ENCODE data around the gene KCNQ4.

DNA sequence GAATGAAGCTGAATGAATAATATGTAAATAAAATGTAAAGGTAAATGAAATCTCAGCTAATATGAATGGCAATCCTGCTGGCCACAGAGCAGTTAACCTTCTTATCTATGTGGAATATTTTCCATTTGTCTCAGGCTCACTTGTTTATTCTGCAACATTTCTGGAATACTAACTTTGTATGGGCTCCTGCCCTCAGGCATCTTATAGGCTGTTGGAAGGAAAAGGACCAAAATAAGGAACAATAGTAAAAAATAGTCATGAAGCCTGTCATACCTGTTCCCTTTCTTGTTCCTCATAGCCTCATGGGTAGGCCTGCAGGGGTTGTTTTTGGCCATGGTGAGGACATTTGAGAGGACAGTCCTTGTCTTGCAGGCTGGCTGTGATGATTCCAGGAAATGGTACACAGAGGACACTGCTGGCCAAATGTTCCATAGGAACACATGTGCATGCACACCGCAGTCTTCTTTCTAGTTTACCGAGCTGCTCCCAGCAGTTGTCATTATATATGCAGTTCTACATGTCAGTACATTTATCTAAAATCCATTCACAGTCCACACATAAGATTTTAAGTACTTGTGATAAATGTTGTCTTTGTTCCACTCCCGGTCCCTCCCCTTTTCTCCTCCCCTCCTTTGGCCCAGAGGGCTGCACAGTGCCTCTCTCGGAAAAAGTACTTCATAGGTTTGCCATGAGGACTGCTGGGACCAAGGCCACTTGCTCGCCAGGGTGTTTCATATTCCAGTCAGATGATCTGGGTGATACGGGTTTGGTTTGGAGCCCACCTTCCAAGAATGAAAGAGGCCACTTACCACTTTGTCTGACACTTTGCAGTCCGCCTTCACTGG lies 15.2 kb upstream of the KCNQ4 start:
- TF ChIP-seq, protein P1, sequence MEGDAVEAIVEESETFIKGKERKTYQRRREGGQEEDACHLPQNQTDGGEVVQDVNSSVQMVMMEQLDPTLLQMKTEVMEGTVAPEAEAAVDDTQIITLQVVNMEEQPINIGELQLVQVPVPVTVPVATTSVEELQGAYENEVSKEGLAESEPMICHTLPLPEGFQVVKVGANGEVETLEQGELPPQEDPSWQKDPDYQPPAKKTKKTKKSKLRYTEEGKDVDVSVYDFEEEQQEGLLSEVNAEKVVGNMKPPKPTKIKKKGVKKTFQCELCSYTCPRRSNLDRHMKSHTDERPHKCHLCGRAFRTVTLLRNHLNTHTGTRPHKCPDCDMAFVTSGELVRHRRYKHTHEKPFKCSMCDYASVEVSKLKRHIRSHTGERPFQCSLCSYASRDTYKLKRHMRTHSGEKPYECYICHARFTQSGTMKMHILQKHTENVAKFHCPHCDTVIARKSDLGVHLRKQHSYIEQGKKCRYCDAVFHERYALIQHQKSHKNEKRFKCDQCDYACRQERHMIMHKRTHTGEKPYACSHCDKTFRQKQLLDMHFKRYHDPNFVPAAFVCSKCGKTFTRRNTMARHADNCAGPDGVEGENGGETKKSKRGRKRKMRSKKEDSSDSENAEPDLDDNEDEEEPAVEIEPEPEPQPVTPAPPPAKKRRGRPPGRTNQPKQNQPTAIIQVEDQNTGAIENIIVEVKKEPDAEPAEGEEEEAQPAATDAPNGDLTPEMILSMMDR (IDR thresholded peaks at IDR 0.05; ENCODE audit: insufficient read depth, low read length), result no peak
- TF ChIP-seq GABPA (IDR thresholded peaks at IDR 0.05; ENCODE audit: low read depth) (no peak), POLR2AphosphoS5 (IDR thresholded peaks at IDR 0.05; ENCODE audit: low read depth) (no peak)
